ENCODE data around the gene ADGRF5.

Gene ADGRF5

DNA sequence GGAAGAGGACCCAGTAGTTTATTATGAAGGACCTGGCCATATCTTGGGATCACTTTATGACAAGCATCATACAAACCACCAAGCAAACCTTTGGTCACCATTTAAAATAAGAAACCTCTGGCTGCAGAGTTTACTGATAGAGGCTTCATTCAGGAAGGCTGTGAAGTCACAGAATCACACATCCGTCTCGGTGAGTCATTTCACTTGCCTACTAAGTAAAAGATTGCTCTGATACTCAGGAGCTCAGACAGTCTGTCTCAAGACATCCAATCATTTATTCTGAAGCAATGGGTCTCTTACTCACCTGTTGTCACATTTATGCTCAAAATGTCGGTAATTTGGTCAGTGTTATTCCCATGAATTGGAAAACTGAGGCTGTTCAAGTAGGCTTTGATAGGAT is 33.7 kb downstream of the ADGRF5 start:
- TF ChIP-seq CTCF (IDR thresholded peaks at IDR 0.05; ENCODE audit: insufficient read depth, low read depth, low read length, missing control alignments): no peak
- DNase-seq (ENCODE audit: low read depth): no peak
- H3K4me3 ChIP-seq (ENCODE audit: low read depth, low read length): no peak overlapping the region

GRCh38 chr6:46882645-46883044 is 39.1 kb downstream of the ADGRF5 start:
- TF ChIP-seq CTCF (IDR thresholded peaks at IDR 0.05; ENCODE audit: insufficient read depth, low read depth, low read length, missing control alignments): no peak
- no peak for DNase-seq (ENCODE audit: low read depth)

GRCh38 chr6:46879003-46879402 is 42.7 kb downstream of the ADGRF5 start:
- no peak overlapping the region for H3K4me3 ChIP-seq (ENCODE audit: low read depth, low read length)
- TF ChIP-seq CTCF (IDR thresholded peaks at IDR 0.05; ENCODE audit: insufficient read depth, low read depth, low read length, missing control alignments): no peak
- DNase-seq (ENCODE audit: low read depth): no peak

More at GRCh38 chr6:46882645-46883044, 39.1 kb downstream of the ADGRF5 start:
- H3K4me3 ChIP-seq (ENCODE audit: low read depth, low read length): no peak overlapping the region

DNA sequence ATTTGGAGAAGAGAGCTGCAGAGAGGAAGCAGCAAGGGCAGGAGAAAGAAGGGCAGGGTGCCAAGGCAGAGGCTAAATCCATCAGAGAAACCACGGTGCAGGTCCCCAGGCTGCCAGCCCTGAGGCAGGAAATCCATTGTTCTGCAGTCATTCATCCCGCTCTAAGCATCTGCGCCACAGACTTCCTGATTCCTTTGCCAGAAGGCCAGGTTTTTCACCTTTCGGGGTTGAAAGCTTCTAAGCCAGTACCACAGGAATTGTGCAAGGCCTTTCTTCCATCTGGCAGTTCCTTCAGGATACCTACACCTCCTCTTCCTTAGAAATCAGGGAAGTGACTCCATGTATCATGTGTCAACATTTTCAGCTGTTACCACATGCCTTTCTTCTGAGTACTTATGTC is 45.6 kb downstream of the ADGRF5 start:
- DNase-seq (ENCODE audit: low read depth): no peak
- H3K4me3 ChIP-seq (ENCODE audit: low read depth, low read length): no peak overlapping the region
- TF ChIP-seq CTCF (IDR thresholded peaks at IDR 0.05; ENCODE audit: insufficient read depth, low read depth, low read length, missing control alignments): no peak

GRCh38 chr6:46867411-46867810 is 54.3 kb downstream of the ADGRF5 start:
- no peak overlapping the region for H3K4me3 ChIP-seq (ENCODE audit: low read depth, low read length)
- no peak for TF ChIP-seq CTCF (IDR thresholded peaks at IDR 0.05; ENCODE audit: insufficient read depth, low read depth, low read length, missing control alignments)
- no peak for DNase-seq (ENCODE audit: low read depth)

- H3K4me3 ChIP-seq (ENCODE audit: low read depth, low read length): no peak overlapping the region
- TF ChIP-seq CTCF (IDR thresholded peaks at IDR 0.05; ENCODE audit: insufficient read depth, low read depth, low read length, missing control alignments): no peak
- DNase-seq (ENCODE audit: low read depth): no peak
These were observed 56.5 kb downstream of the ADGRF5 start for GRCh38 chr6:46865221-46865620.

DNA sequence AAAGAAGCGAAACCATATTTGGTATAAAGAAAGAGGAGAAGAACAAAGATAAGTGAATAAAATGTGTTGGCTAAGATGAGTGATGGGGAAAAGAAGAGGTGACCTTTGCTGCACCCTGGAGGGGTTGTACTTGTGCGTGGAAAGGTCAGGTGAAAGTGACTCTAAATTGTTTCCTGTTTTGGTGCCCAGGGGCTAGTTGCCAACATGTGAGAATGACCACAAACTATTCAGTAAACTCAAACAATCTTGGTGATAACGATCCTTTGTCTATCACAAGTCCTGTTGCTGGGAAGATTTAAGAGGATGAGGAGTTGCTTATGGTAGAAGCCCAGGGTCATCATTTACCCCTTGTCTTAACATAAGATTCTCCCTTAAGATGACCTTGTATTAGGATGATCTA is 57.9 kb downstream of the ADGRF5 start:
- DNase-seq (ENCODE audit: low read depth): no peak
- TF ChIP-seq CTCF (IDR thresholded peaks at IDR 0.05; ENCODE audit: insufficient read depth, low read depth, low read length, missing control alignments): no peak
- no peak overlapping the region for H3K4me3 ChIP-seq (ENCODE audit: low read depth, low read length)
